Activated B cell treated with CpG ODN at 0.5 μM for 24 hours (primary cell): ENCODE data around the gene CD55. TPM values are rescaled to one million over a fixed set of nuclear protein-coding genes. Genes with fewer than 3 reads are reported as not detected.

Source experiments
- ATAC-seq: fragments of 200-7000 bp; cut with Tn5 transposase; one replicate; pipeline ENCODE4 v1.10.0; 2021; ENCODE audit warnings: low read depth, mild to moderate bottlenecking, moderate library complexity
- CTCF ChIA-PET: fragments of 350-600 bp; sonication (Branson Sonifier 250); formaldehyde crosslinking; loops from one replicate; lab custom pipeline; 2021; ENCODE audit warnings: antibody characterized with exemption; lab: Charles Lee
- POLR2A ChIA-PET: fragments of 350-600 bp; sonication (Branson Sonifier 250); formaldehyde crosslinking; loops from one replicate; lab custom pipeline; 2021; ENCODE audit warnings: antibody characterized with exemption; lab: Charles Lee
- DNase-seq: peaks from one replicate; pipeline ENCODE4 v3.0.0; 2022
- H3K27ac Mint-ChIP-seq: one replicate; pipeline ENCODE4 v1.8.0; 2020; ENCODE audit warnings: mixed read lengths
- H3K27me3 Mint-ChIP-seq: one replicate; pipeline ENCODE4 v1.8.0; 2021; ENCODE audit warnings: mixed read lengths
- H3K36me3 Mint-ChIP-seq: one replicate; pipeline ENCODE4 v1.8.0; 2021; ENCODE audit warnings: low read depth, mixed read lengths
- H3K4me1 Mint-ChIP-seq: one replicate; pipeline ENCODE4 v1.8.0; 2021; ENCODE audit warnings: mixed read lengths
- H3K4me3 Mint-ChIP-seq: one replicate; pipeline ENCODE4 v1.8.0; 2020; ENCODE audit warnings: mild to moderate bottlenecking, mixed read lengths
- H3K9me3 Mint-ChIP-seq: one replicate; pipeline ENCODE4 v1.8.0; 2020; ENCODE audit warnings: mixed read lengths
- CTCF ChIP-seq: fragments of 200-600 bp; IDR thresholded peaks from one replicate; pipeline ENCODE4 v1.8.0; 2022; ENCODE audit warnings: antibody characterized with exemption, mild to moderate bottlenecking
- intact Hi-C: fragments of 100-400 bp; cut with micrococcal nuclease; formaldehyde crosslinking; loops from one replicate; pipeline ENCODE4 v1.15.1; 2024
- total RNA-seq: library from RNA; stranded (reverse); gene quantifications from 2 replicates; pipeline ENCODE4 v1.2.3, GENCODE V29; 2022

Gene CD55
- total RNA-seq, 1 donor from 2014 or later: 90.9 TPM

DNA sequence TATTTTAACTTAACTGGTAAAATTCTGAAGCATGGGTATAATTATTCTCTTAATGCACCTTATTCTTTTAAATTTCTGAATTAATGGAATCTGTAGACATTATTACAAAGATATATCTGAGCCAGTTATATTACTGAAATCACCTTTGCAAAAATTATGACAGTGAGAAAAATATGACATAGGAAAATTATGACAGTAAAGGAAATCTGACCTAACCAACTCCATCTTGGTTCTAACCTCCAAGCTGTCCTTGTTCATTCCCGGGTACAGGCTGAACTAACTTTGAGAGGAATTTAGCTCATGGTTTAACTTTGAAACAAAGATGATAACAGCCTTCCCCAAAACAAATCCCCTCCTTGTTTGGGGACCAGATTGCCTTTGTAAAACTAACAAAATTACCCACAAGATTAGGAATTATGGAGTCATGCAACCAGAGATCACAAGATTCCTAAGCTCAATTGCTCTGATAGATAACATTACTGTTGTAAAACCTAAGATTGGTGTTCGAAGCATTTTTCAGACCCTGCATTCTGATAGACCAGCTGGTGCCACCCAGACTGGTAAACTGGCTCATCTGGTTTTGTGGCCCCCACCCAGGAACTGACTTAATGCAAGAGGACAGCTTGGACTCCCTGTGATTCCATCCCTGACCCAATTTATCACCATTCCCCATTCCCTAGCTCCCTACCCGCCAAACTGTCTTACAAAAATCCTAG, 9.4 kb upstream of the CD55 start:
- ATAC-seq (no peak), DNase-seq (no peak)
- no peak overlapping the region for H3K27ac Mint-ChIP-seq
- no peaks in the 10 kb centered on the region for H3K9me3 Mint-ChIP-seq
- no peaks in the 10 kb centered on the region for H3K27me3 Mint-ChIP-seq
- H3K4me3 Mint-ChIP-seq: no peak overlapping the region
- intact Hi-C loops: no loop called here
- no peaks in the 10 kb centered on the region for H3K36me3 Mint-ChIP-seq
- ChIA-PET CTCF (no interaction called here), POLR2A (interaction anchor here (3.6 kb wide), 1 partner anchor 9 kb away, joined by 59 read pairs; the partner anchor contains the start of gene CD55)
- TF ChIP-seq CTCF: no peak
- H3K4me1 Mint-ChIP-seq: peaks cover 45% of the 10 kb centered on the region

DNA sequence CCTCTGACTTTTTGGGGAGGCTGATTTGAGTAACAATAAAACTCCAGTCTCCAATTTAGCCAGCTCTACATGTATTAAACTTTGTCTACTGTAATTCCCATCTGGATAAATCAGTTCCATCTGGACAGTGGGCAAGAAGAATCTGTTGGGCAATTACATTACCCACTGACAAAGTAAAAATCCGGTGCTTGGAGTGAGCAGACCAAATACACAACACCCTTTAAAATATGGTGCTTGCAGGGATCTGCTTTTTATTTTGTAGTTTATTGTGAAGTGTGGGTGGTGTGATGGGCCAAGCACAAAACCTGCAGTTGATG, 8.9 kb upstream of the CD55 start:
- ATAC-seq (no peak), DNase-seq (no peak)
- Mint-ChIP-seq H3K36me3 (no peaks in the 10 kb centered on the region), H3K27me3 (no peaks in the 10 kb centered on the region), H3K4me3 (no peak overlapping the region), H3K9me3 (no peaks in the 10 kb centered on the region), H3K4me1 (peaks cover 47% of the 10 kb centered on the region), H3K27ac (no peak overlapping the region)
- ChIA-PET CTCF (no interaction called here), POLR2A (interaction anchor here (3.6 kb wide), 1 partner anchor 9 kb away, joined by 59 read pairs; the partner anchor contains the start of gene CD55)
- intact Hi-C loops: no loop called here
- no peak for TF ChIP-seq CTCF

DNA sequence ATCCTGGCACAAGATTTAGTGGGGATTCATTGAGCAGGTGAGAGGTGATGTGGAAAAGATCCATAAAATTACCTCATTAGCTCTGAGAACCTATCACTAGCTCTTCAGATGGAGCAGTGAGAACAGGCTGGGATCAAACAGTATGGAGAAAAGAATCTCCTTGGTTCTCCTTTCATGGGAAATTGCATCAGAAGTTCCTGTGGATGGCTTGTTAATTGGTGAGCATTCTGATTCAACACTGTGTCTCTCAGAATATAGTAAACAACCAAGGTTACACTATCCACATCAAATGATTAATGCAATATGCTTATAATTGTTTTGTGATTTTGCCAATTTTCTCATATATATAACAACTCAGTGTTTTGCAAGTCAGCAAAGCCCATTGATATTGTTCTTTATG, 8.3 kb upstream of the CD55 start:
- Mint-ChIP-seq H3K36me3 (no peaks in the 10 kb centered on the region), H3K4me1 (peaks cover 53% of the 10 kb centered on the region), H3K9me3 (no peaks in the 10 kb centered on the region), H3K27me3 (no peaks in the 10 kb centered on the region), H3K27ac (no peak overlapping the region), H3K4me3 (no peak overlapping the region)
- intact Hi-C loops: no loop called here
- TF ChIP-seq CTCF: no peak
- DNase-seq (no peak), ATAC-seq (no peak)
- ChIA-PET POLR2A (no interaction called here), CTCF (no interaction called here)

GRCh38 chr1:207314816-207315215, 6.7 kb upstream of the CD55 start:
- CTCF ChIA-PET: no interaction called here
- POLR2A ChIA-PET: no interaction called here
- DNase-seq (no peak), ATAC-seq (no peak)
- no peak for TF ChIP-seq CTCF
- H3K36me3 Mint-ChIP-seq: no peaks in the 10 kb centered on the region
- H3K9me3 Mint-ChIP-seq: no peaks in the 10 kb centered on the region
- peaks cover 42% of the 10 kb centered on the region for H3K4me1 Mint-ChIP-seq
- H3K27ac Mint-ChIP-seq: no peak overlapping the region
- intact Hi-C loops: loop anchor here (5.0 kb wide), 1 partner anchor 53 kb away; no protein-coding TSS in a partner anchor
- no peak overlapping the region for H3K4me3 Mint-ChIP-seq
- no peaks in the 10 kb centered on the region for H3K27me3 Mint-ChIP-seq

- no peak overlapping the region for H3K4me3 Mint-ChIP-seq
- no peak for TF ChIP-seq CTCF
- intact Hi-C loops: loop anchor here (5.0 kb wide), 1 partner anchor 53 kb away; no protein-coding TSS in a partner anchor
- ChIA-PET POLR2A (no interaction called here), CTCF (no interaction called here)
- no peak overlapping the region for H3K27ac Mint-ChIP-seq
- no peak for ATAC-seq
- no peaks in the 10 kb centered on the region for H3K9me3 Mint-ChIP-seq
- H3K27me3 Mint-ChIP-seq: no peaks in the 10 kb centered on the region
- H3K4me1 Mint-ChIP-seq: peaks cover 42% of the 10 kb centered on the region
- DNase-seq: no peak
- H3K36me3 Mint-ChIP-seq: no peaks in the 10 kb centered on the region
Observed at GRCh38 chr1:207315435-207315834, 6.0 kb upstream of the CD55 start.
